ENCODE data around the gene CHIC2. TPM values are rescaled to one million over a fixed set of nuclear protein-coding genes. Genes with fewer than 3 reads are reported as not detected.

The CHIC2 gene
- total and polyA plus RNA-seq, 2 of the 8 experiments (the other 6 are each of a cell fraction or from before 2014, with no cell fraction given), result 4.5 to 10.9 TPM

DNA sequence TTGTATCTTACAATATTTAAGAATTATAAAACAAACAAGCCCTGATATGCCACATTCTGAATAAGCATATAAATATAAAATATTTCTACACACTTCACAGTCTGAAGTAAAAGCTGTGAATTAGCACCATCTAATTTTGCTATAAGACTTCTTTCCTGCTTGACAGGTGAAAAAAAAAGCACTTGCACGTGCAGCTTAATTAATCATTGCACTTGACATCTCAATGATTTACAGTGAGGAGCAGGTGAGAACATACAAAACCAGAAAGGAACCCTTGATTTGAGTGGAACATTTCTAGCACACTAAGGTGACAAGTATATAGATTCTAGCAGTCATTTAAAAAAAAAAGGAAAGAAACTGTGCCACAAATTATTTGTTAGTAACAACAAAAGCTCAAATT, 47.9 kb downstream of the CHIC2 start:
- Histone ChIP-seq H3K56ac (replicated peaks; ENCODE audit: insufficient read length, low read depth, low read length) (no peak overlapping the region), H3K79me1 (ENCODE audit: low read depth, low read length) (no peaks in the 10 kb centered on the region), H3K79me2 (ENCODE audit: control insufficient read depth in 1 of 2, insufficient read depth in 2 of 2, low read length in 2 of 2) (0 out of 4 replicates have a peak, but pooled peaks cover 0 to 3% of the 10 kb centered on the region in 2 experiments), H4K5ac (ENCODE audit: insufficient read length, low read depth, low read length) (no peak overlapping the region), H3K4ac (replicated peaks; ENCODE audit: insufficient read length, low read depth, low read length) (no peak overlapping the region), H2BK20ac (ENCODE audit: low read length) (no peak overlapping the region), H3K14ac (ENCODE audit: insufficient read length) (no peak overlapping the region), H3K27me3 (replicated peaks in 1 of 4; ENCODE audit: control insufficient read depth in 3 of 4, extremely low read depth in 1 of 4, insufficient read depth in 3 of 4, low read length in 3 of 4) (no peaks in the 10 kb centered on the region), H3K18ac (ENCODE audit: extremely low read depth, low read length) (no peak overlapping the region; the same call in 1 of the 2 replicates), H3K23ac (ENCODE audit: insufficient read length) (no peak overlapping the region), H3K9ac (replicated peaks in 1 of 4; ENCODE audit: extremely low read depth in 1 of 4, low read depth in 3 of 4, low read length in 3 of 4) (no peak overlapping the region), H3K23me2 (ENCODE audit: low read depth, low read length) (no peaks in the 10 kb centered on the region; the same call in 1 of the 2 replicates), H2BK15ac (ENCODE audit: low read length) (no peak overlapping the region), H3K27ac (ENCODE audit: low read depth, low read length) (no peak overlapping the region), H3K4me2 (ENCODE audit: insufficient read depth in 1 of 2, low read depth in 2 of 2, low read length in 2 of 2) (peak overlapping the region in 1 of 2 experiments; percentile 59; a peak in 2 of 4 replicates), H4K20me1 (replicated peaks in 1 of 2; ENCODE audit: control insufficient read depth in 1 of 2, insufficient read depth in 2 of 2, low read length in 2 of 2) (no peaks in the 10 kb centered on the region), H3K9me3 (ENCODE audit: insufficient read depth in 2 of 2, low read depth in 1 of 2, low read length in 1 of 2) (peaks cover 0 to 3% of the 10 kb centered on the region in 2 experiments; a peak in 1 of 4 replicates), H2BK120ac (replicated peaks; ENCODE audit: low read depth, low read length) (no peak overlapping the region), H2AK5ac (ENCODE audit: low read depth, low read length) (no peak overlapping the region), H3K36me3 (ENCODE audit: control insufficient read depth in 2 of 4, insufficient read depth in 4 of 4, low read length in 3 of 4) (no peaks in the 10 kb centered on the region), H2AFZ (ENCODE audit: low read length) (no peak overlapping the region), H3K4me3 (ENCODE audit: extremely low read depth in 1 of 4, insufficient read depth in 2 of 4, low read depth in 3 of 4, low read length in 4 of 4) (no peak overlapping the region; a peak in 1 of 8 replicates), H4K91ac (replicated peaks; ENCODE audit: insufficient read length, low read length) (no peak overlapping the region), H3K4me1 (replicated peaks in 1 of 4; ENCODE audit: control insufficient read depth in 3 of 4, insufficient read depth in 4 of 4, low read length in 3 of 4) (peaks cover 0 to 13% (median 7%) of the 10 kb centered on the region in 4 experiments; a peak in 5 of 7 replicates), H2BK12ac (ENCODE audit: low read depth, low read length) (no peak overlapping the region), H2BK5ac (ENCODE audit: low read depth, low read length) (no peak overlapping the region), H4K8ac (ENCODE audit: extremely low read depth, insufficient read depth, low read length) (no peak overlapping the region)
- FAIRE-seq, result no peak
- no peak for DNase-seq (ENCODE audit: low read depth in 1 of 2, low spot score in 2 of 2)
- WGBS, 2 experiments (ENCODE audit: extremely low coverage in 1 of 2, insufficient coverage in 1 of 2, insufficient read length in 1 of 2, insufficient replicate concordance in 2 of 2, low coverage in 1 of 2, low lambda C conversion rate in 2 of 2, missing lambda C conversion rate in 1 of 2), result 70% methylated on average over 1 of the region's 1 CpG; no CpG with 5 or more reads in 1 of the 2 experiments
- TF ChIP-seq PHF8 (conservative IDR thresholded peaks at IDR 0.05; ENCODE audit: low read depth, low read length), result no peak
- TF ChIP-seq MAFK (IDR thresholded peaks at IDR 0.05; ENCODE audit: low read depth, low read length), result no peak
- ChIA-PET POLR2A (ENCODE audit: partially characterized antibody) (no interaction called here), CTCF (ENCODE audit: partially characterized antibody) (interaction anchor here (1.0 to 1.1 kb wide), 2 partner anchors 23 to 86 kb away, joined by 4 to 5 read pairs; no protein-coding TSS in a partner anchor)

Data from H1 (cell line).